Measurements from ENCODE around the gene APOBEC2.

GRCh38 chr6:41071923-41072835 lies 19.2 kb downstream of the APOBEC2 start, which contains the start of gene OARD1:
- TF ChIP-seq POLR2AphosphoS5 (IDR thresholded peaks at IDR 0.05; ENCODE audit: low read depth, low read length): no peak; the same call in 1 of the 2 replicates
- TF ChIP-seq POLR2A (IDR thresholded peaks at IDR 0.05; ENCODE audit: borderline replicate concordance, extremely low read depth, insufficient read depth, insufficient read length): peak; percentile 25
- TF ChIP-seq ZBTB33 (IDR thresholded peaks at IDR 0.05; ENCODE audit: extremely low read depth, insufficient replicate concordance, low read length): peak; percentile 44
- TF ChIP-seq CTCF (IDR thresholded peaks at IDR 0.05 in 2 of 3, conservative IDR thresholded peaks at IDR 0.05 in 1 of 3; ENCODE audit: borderline replicate concordance in 1 of 3, insufficient read depth in 1 of 3, low read depth in 2 of 3, low read length in 2 of 3): no peak
- no peak for TF ChIP-seq RAD21 (IDR thresholded peaks at IDR 0.05; ENCODE audit: low read depth)
- no peak for TF ChIP-seq SRF (IDR thresholded peaks at IDR 0.05; ENCODE audit: low read depth)
- TF ChIP-seq SIN3A (IDR thresholded peaks at IDR 0.05; ENCODE audit: low read depth): 0 out of 2 replicates have a peak, but pooled peaks have one; percentile 11
- TF ChIP-seq CEBPB (IDR thresholded peaks at IDR 0.05; ENCODE audit: low read depth): no peak
